Activated CD8-positive, alpha-beta memory T cell treated with anti-CD3 and anti-CD28 coated beads, Interleukin-2, amount 10 ng/mL, durations not matched to agents 7 days and 5 days (primary cell): Measurements from ENCODE around the gene TMEM181. TPM values are rescaled to one million over a fixed set of nuclear protein-coding genes. Genes with fewer than 3 reads are reported as not detected.
A peak's percentile ranks its signal among the peaks of the same experiment; 100 is the strongest.
"Not testable (repeated sequence)": the region's sequence is repeated elsewhere in the genome, so short reads cannot be mapped to it uniquely, and the experiment has no call there.

ENCODE experiments used
- ATAC-seq: fragments of 150-1000 bp; cut with Tn5 transposase; one replicate; pipeline ENCODE4 v1.10.0; 2021; ENCODE audit warnings: moderate library complexity
- CTCF ChIA-PET: fragments of 350-600 bp; sonication (Branson Sonifier 250); formaldehyde crosslinking; loops from one replicate; lab custom pipeline; 2021; ENCODE audit warnings: antibody characterized with exemption; lab: Charles Lee
- DNase-seq: peaks from one replicate; pipeline ENCODE4 v3.0.0-alpha.2; 2020
- H3K27ac Mint-ChIP-seq: one replicate; pipeline ENCODE4 v1.8.0; 2021; ENCODE audit warnings: mild to moderate bottlenecking, mixed read lengths
- H3K27me3 Mint-ChIP-seq: one replicate; pipeline ENCODE4 v1.8.0; 2021; ENCODE audit warnings: mixed read lengths
- H3K36me3 Mint-ChIP-seq: one replicate; pipeline ENCODE4 v1.8.0; 2021; ENCODE audit warnings: mild to moderate bottlenecking, mixed read lengths
- H3K4me1 Mint-ChIP-seq: one replicate; pipeline ENCODE4 v1.8.0; 2021; ENCODE audit warnings: mixed read lengths
- H3K4me3 Mint-ChIP-seq: one replicate; pipeline ENCODE4 v1.8.0; 2021; ENCODE audit warnings: mild to moderate bottlenecking, moderate library complexity, mixed read lengths
- H3K9me3 Mint-ChIP-seq: one replicate; pipeline ENCODE4 v1.8.0; 2022; ENCODE audit warnings: low read depth, mixed read lengths
- total RNA-seq, 2 experiments: library from RNA; stranded (reverse); gene quantifications; one replicate each; pipeline ENCODE4 v1.2.3, GENCODE V29; 2021

Gene TMEM181
- total RNA-seq, 2 experiments from 2014 or later = 14.0 to 17.4 TPM

- H3K4me3 Mint-ChIP-seq = no peak overlapping the region
- H3K27me3 Mint-ChIP-seq = peaks cover 37% of the 10 kb centered on the region
- no peak overlapping the region for H3K27ac Mint-ChIP-seq
- ATAC-seq (no peak), DNase-seq (no peak)
- no peaks in the 10 kb centered on the region for H3K36me3 Mint-ChIP-seq
- no peaks in the 10 kb centered on the region for H3K9me3 Mint-ChIP-seq
- peaks cover 14% of the 10 kb centered on the region for H3K4me1 Mint-ChIP-seq
- CTCF ChIA-PET = interaction anchor here (1.6 kb wide), 1 partner anchor 301 kb away, joined by 6 read pairs; no protein-coding TSS in a partner anchor
Measured at GRCh38 chr6:158522616-158523015, 37.3 kb upstream of the TMEM181 start.

- CTCF ChIA-PET = no interaction called here
- H3K9me3 Mint-ChIP-seq = no peaks in the 10 kb centered on the region
- ATAC-seq = no peak
- no peaks in the 10 kb centered on the region for H3K4me1 Mint-ChIP-seq
- H3K36me3 Mint-ChIP-seq = no peaks in the 10 kb centered on the region
- no peak overlapping the region for H3K27ac Mint-ChIP-seq
- peaks cover 46% of the 10 kb centered on the region for H3K27me3 Mint-ChIP-seq
- H3K4me3 Mint-ChIP-seq = no peak overlapping the region
- no peak for DNase-seq
Measured at GRCh38 chr6:158524311-158524710, 35.6 kb upstream of the TMEM181 start.

GRCh38 chr6:158527858-158528257 is 32.0 kb upstream of the TMEM181 start:
- H3K36me3 Mint-ChIP-seq, H3K4me1 Mint-ChIP-seq, DNase-seq, CTCF ChIA-PET, H3K27ac Mint-ChIP-seq, ATAC-seq, H3K4me3 Mint-ChIP-seq, H3K9me3 Mint-ChIP-seq: not testable (repeated sequence)
- H3K27me3 Mint-ChIP-seq = peaks cover 58% of the 10 kb centered on the region

GRCh38 chr6:158528826-158529225 is 31.1 kb upstream of the TMEM181 start:
- CTCF ChIA-PET = no interaction called here

GRCh38 chr6:158529629-158530028 is 30.3 kb upstream of the TMEM181 start:
- H3K27me3 Mint-ChIP-seq = peaks cover 63% of the 10 kb centered on the region
- H3K36me3 Mint-ChIP-seq = peaks cover 1% of the 10 kb centered on the region
- no peaks in the 10 kb centered on the region for H3K9me3 Mint-ChIP-seq
- ATAC-seq (no peak), DNase-seq (no peak)
- no peaks in the 10 kb centered on the region for H3K4me1 Mint-ChIP-seq
- no peak overlapping the region for H3K4me3 Mint-ChIP-seq
- no peak overlapping the region for H3K27ac Mint-ChIP-seq
- CTCF ChIA-PET = no interaction called here

More at GRCh38 chr6:158528826-158529225, 31.1 kb upstream of the TMEM181 start:
- peaks cover 59% of the 10 kb centered on the region for H3K27me3 Mint-ChIP-seq
- no peaks in the 10 kb centered on the region for H3K4me1 Mint-ChIP-seq
- H3K27ac Mint-ChIP-seq = no peak overlapping the region
- H3K4me3 Mint-ChIP-seq = no peak overlapping the region
- H3K9me3 Mint-ChIP-seq = no peaks in the 10 kb centered on the region
- ATAC-seq (no peak), DNase-seq (no peak)
- peaks cover 1% of the 10 kb centered on the region for H3K36me3 Mint-ChIP-seq

- Mint-ChIP-seq H3K27ac (no peak overlapping the region), H3K36me3 (peaks cover 3% of the 10 kb centered on the region), H3K4me3 (no peak overlapping the region), H3K9me3 (no peaks in the 10 kb centered on the region), H3K27me3 (peaks cover 57% of the 10 kb centered on the region), H3K4me1 (no peaks in the 10 kb centered on the region)
- CTCF ChIA-PET = no interaction called here
- ATAC-seq = no peak
- DNase-seq = no peak
Measured at GRCh38 chr6:158531566-158531965, 28.3 kb upstream of the TMEM181 start.

DNA sequence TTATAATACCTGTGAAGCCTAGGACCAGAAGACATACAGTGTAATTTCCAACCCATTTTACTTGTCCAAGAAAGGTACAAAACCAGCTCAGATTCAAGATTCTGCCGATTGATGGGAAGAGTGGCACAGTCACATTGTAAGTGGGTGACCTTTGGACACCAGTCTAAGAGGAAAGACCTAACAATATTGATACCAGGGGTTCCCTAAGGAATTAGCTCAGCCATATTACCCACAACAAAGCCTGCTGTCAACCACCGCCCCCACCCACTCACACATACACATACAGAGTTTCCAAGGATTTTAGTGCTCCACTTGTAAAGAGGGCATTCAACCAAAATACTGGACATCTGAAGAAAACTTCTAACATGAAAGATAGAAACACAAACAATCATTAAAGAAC is 27.9 kb upstream of the TMEM181 start:
- CTCF ChIA-PET = no interaction called here
- Mint-ChIP-seq H3K4me1 (no peaks in the 10 kb centered on the region), H3K4me3 (no peak overlapping the region), H3K27ac (no peak overlapping the region), H3K9me3 (no peaks in the 10 kb centered on the region), H3K36me3 (peaks cover 3% of the 10 kb centered on the region), H3K27me3 (peaks cover 53% of the 10 kb centered on the region)
- ATAC-seq (no peak), DNase-seq (no peak)

GRCh38 chr6:158536084-158536890 is 23.6 kb upstream of the TMEM181 start:
- Mint-ChIP-seq H3K9me3 (no peaks in the 10 kb centered on the region), H3K27ac (no peak overlapping the region), H3K27me3 (peaks cover 70% of the 10 kb centered on the region), H3K4me3 (peak overlapping the region; percentile 66), H3K4me1 (peaks cover 2% of the 10 kb centered on the region), H3K36me3 (peaks cover 3% of the 10 kb centered on the region)
- DNase-seq (peak; percentile 82), ATAC-seq (peak; percentile 83)
- CTCF ChIA-PET = interaction anchor here (1.1 to 2.1 kb wide), 4 partner anchors 18 to 322 kb away, joined by 3 to 7 read pairs (median 6); no protein-coding TSS in a partner anchor

- DNase-seq = no peak
- H3K9me3 Mint-ChIP-seq = no peaks in the 10 kb centered on the region
- peaks cover 2% of the 10 kb centered on the region for H3K36me3 Mint-ChIP-seq
- no peak overlapping the region for H3K27ac Mint-ChIP-seq
- peaks cover 2% of the 10 kb centered on the region for H3K4me1 Mint-ChIP-seq
- peaks cover 65% of the 10 kb centered on the region for H3K27me3 Mint-ChIP-seq
- H3K4me3 Mint-ChIP-seq = peak overlapping the region; percentile 35
- ATAC-seq = peak; percentile 48
- CTCF ChIA-PET = interaction anchor here (0.8 to 2.1 kb wide), 5 partner anchors 18 to 323 kb away, joined by 3 to 7 read pairs (median 5); no protein-coding TSS in a partner anchor
Measured at GRCh38 chr6:158536891-158537798, 22.7 kb upstream of the TMEM181 start.

- Mint-ChIP-seq H3K9me3 (no peaks in the 10 kb centered on the region), H3K4me3 (no peak overlapping the region), H3K36me3 (peaks cover 1% of the 10 kb centered on the region), H3K27ac (no peak overlapping the region), H3K4me1 (peaks cover 2% of the 10 kb centered on the region), H3K27me3 (peaks cover 58% of the 10 kb centered on the region)
- no peak for ATAC-seq
- CTCF ChIA-PET = interaction anchor here (1.3 to 2.1 kb wide), 2 partner anchors 21 to 318 kb away, joined by 3 to 5 read pairs; partner anchors contain the start of gene TMEM181
- no peak for DNase-seq
Measured at GRCh38 chr6:158538741-158539140, 21.1 kb upstream of the TMEM181 start.

DNA sequence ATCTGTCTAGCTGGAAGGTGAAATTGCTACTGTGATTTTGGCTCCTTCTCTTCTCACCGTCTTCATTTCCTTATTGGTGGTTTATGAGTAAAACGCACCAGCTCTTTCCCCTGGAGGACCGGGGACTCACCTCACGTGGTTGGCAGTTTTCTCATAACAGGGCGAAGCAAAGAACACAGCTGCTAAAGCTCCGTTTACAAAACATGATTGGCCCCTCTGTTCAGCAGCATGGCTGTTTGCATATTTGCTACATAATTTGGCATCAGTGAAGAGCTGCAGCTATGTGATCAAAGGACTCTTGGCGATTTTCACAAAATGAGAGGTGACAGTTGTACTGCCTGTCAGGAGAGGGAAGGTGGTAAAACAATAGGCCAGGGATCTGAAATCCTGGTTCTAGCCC is 20.5 kb upstream of the TMEM181 start:
- Mint-ChIP-seq H3K27me3 (peaks cover 54% of the 10 kb centered on the region), H3K36me3 (peaks cover 1% of the 10 kb centered on the region), H3K4me1 (peaks cover 2% of the 10 kb centered on the region), H3K9me3 (no peaks in the 10 kb centered on the region), H3K27ac (no peak overlapping the region), H3K4me3 (no peak overlapping the region)
- CTCF ChIA-PET = interaction anchor here (1.0 to 2.1 kb wide), 3 partner anchors 20 to 319 kb away, joined by 3 to 5 read pairs (median 3); partner anchors contain the start of gene TMEM181
- DNase-seq (no peak), ATAC-seq (no peak)

GRCh38 chr6:158539881-158540280 is 20.0 kb upstream of the TMEM181 start:
- Mint-ChIP-seq H3K9me3 (no peaks in the 10 kb centered on the region), H3K4me3 (no peak overlapping the region), H3K4me1 (peaks cover 2% of the 10 kb centered on the region), H3K27ac (no peak overlapping the region), H3K36me3 (peaks cover 1% of the 10 kb centered on the region), H3K27me3 (peaks cover 50% of the 10 kb centered on the region)
- DNase-seq = no peak
- CTCF ChIA-PET = interaction anchor here (0.8 to 1.3 kb wide), 3 partner anchors 20 to 320 kb away, joined by 3 read pairs; partner anchors contain the start of gene TMEM181
- ATAC-seq = no peak

GRCh38 chr6:158543606-158544185 is 16.2 kb upstream of the TMEM181 start:
- CTCF ChIA-PET = no interaction called here
- H3K27ac Mint-ChIP-seq = no peak overlapping the region
- H3K4me3 Mint-ChIP-seq = no peak overlapping the region
- DNase-seq (no peak), ATAC-seq (no peak)
- peaks cover 37% of the 10 kb centered on the region for H3K27me3 Mint-ChIP-seq
- no peaks in the 10 kb centered on the region for H3K4me1 Mint-ChIP-seq
- no peaks in the 10 kb centered on the region for H3K9me3 Mint-ChIP-seq
- no peaks in the 10 kb centered on the region for H3K36me3 Mint-ChIP-seq
